Ovary (tissue), 3 donors: ENCODE measurements around the gene GRID1.

ENCODE experiments used
- CTCF ChIP-seq, 3 donors: fragments of 450-650 bp in 2 of 3; fragments of 200-600 bp in 1 of 3; IDR thresholded peaks; one replicate each; pipeline versions ENCODE4 v1.5.1 to v1.8.0; 2016 to 2022; ENCODE audit warnings: antibody characterized with exemption in 3 of 3, mild to moderate bottlenecking in 1 of 3
- EP300 ChIP-seq: sonication (generic); formaldehyde crosslinking; IDR thresholded peaks from one replicate; pipeline ENCODE4 v1.6.1; 2017; ENCODE audit warnings: antibody characterized with exemption
- POLR2A ChIP-seq: fragments of 450-650 bp; IDR thresholded peaks from one replicate; pipeline ENCODE4 v1.6.1; 2017; ENCODE audit warnings: antibody characterized with exemption, mild to moderate bottlenecking, moderate library complexity
- donor health status: DM: no; HTN: no; CAD: no.

GRCh38 chr10:86162696-86163400, 203.7 kb downstream of the GRID1 start:
- no peak for TF ChIP-seq POLR2A
- no peak for TF ChIP-seq CTCF (IDR thresholded peaks at IDR 0.05)
- TF ChIP-seq EP300 = no peak
